ENCODE measurements around the gene JMJD8.
"Not testable (repeated sequence)": the region's sequence is repeated elsewhere in the genome, so short reads cannot be mapped to it uniquely, and the experiment has no call there.

The JMJD8 gene

DNA sequence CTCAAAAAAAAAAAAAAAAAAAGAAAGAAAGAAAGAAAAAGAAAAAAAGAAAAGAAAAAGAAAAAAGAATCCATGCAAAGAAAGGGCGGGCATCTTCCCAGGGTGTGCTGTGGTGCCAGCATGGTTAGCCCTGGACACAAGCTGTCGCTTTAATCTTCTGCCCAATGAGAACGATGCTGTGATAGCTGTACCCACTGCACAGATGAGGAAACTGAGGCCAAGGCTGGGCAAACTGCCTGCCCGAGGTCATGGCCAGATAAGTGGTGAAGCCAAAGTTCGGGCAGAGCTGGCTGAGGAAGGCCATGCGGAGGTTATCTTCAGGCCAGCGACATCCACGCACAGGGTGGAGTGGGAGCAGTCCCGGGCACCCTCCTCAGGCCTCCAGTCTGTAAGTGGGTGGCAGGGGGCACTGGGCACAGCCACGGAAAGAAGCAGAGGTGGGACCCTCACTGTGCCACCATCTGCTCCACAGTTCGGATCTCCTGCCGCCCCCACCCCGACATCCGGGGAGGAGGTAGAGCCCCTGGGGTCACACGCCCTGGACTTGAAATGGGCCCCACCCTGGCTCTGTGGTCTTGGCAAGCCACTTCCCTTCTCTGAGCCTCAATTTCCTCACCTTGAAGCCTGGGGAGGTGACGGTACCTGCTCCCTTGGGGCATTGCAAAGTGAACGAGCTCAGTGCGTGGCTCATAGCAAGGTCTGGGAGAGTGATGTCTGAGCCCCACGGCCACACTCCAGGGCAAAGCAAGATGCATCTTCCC lies 15.0 kb upstream of the JMJD8 start:
- no peak for DNase-seq
- Mint-ChIP-seq H3K27ac (no peak overlapping the region), H3K36me3 (ENCODE audit: insufficient read depth) (peaks cover 9% of the 10 kb centered on the region), H3K27me3 (peaks cover 14 to 24% of the 10 kb centered on the region in 2 donors), H3K4me1 (ENCODE audit: low read depth in 2 of 2) (peaks cover 4 to 10% of the 10 kb centered on the region in 2 donors), H3K9me3 (no peaks in the 10 kb centered on the region), H3K4me3 (peak overlapping the region; percentile 40 to 54)
- ATAC-seq (replicated peaks), result no peak

GRCh38 chr16:695355-696089 lies 11.4 kb upstream of the JMJD8 start:
- Mint-ChIP-seq H3K27me3 (no peaks in the 10 kb centered on the region), H3K9me3 (no peaks in the 10 kb centered on the region), H3K4me1 (ENCODE audit: low read depth in 2 of 2) (peaks cover 10 to 11% of the 10 kb centered on the region in 2 donors), H3K27ac (no peak overlapping the region), H3K4me3 (peak overlapping the region; percentile 74 to 86), H3K36me3 (ENCODE audit: insufficient read depth) (peaks cover 6% of the 10 kb centered on the region)
- ATAC-seq (replicated peaks) (peak; percentile 69), DNase-seq (peak in 2 of 3 experiments; percentile 46 to 52)

DNA sequence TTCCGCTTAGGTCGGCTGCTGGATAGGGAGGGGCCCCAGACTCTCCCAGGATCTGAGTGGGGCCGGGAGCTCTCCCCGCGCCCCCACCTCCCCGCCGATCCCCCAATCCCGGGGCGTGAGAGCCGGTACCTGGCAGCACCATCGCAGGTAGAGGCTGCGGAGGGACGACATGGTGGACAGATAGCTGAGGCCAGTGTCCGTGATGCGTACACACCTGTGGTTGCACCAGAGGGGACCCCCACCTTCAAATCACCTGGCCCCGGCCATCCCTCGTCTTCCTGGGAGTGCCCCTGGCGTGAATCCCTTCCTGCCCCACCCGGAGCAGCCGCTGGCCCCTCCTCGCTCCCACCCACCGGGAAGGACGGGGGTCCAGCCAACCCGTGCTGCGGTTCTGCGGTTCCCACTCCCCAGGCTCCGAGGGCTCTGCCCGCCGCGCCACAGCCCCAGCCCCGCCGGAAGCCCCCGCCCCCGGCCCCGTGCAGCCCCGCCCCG lies 10.8 kb upstream of the JMJD8 start:
- peak overlapping the region; percentile 73 to 86 for H3K4me3 Mint-ChIP-seq
- no peak for ATAC-seq (replicated peaks)

DNA sequence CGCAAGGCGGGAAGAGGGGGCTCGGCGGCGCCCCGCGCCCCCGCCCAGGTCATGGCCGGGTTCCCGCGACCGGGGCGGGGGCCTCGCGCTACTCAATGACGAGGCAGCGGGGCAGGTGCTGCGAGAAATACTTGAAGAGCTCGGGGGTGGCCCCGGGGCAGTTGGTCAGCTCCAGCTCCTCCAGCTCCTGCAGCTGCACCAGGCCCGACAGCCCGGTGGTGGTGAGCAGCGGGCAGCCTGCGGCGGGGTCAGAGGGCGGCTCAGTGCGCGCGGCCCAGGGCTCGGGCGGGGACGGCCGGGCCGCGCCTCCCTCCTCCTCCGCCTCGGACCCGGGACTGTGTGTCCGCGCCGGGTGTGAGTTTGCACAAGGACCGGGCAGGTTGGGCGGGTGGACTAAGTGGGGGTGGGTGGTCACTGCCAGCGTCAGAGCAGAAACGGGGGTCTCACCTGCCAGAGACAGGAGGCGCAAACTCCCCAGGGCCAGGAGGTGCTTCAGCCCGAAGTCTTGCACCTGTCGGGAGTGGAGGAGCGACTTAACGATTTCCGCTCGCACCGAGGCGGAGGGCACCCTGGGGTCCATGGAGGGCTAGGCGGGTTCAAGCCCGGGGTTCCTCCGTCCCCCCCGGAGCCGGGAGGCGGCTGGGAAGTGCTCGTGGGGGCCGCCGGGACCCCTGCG lies 10.2 kb upstream of the JMJD8 start:
- H3K27ac Mint-ChIP-seq, result no peak overlapping the region
- H3K27me3 Mint-ChIP-seq, result no peaks in the 10 kb centered on the region
- peaks cover 15 to 19% of the 10 kb centered on the region in 2 donors for H3K4me1 Mint-ChIP-seq (ENCODE audit: low read depth in 2 of 2)
- peak overlapping the region; percentile 73 to 86 for H3K4me3 Mint-ChIP-seq
- no peaks in the 10 kb centered on the region for H3K9me3 Mint-ChIP-seq
- peaks cover 9% of the 10 kb centered on the region for H3K36me3 Mint-ChIP-seq (ENCODE audit: insufficient read depth)
- ATAC-seq (replicated peaks), result peak; percentile 12
- no peak for DNase-seq

More for the DNA sequence above, 10.8 kb upstream of the JMJD8 start:
- Mint-ChIP-seq H3K9me3 (no peaks in the 10 kb centered on the region), H3K27ac (no peak overlapping the region), H3K27me3 (no peaks in the 10 kb centered on the region), H3K4me1 (ENCODE audit: low read depth in 2 of 2) (peaks cover 15% of the 10 kb centered on the region in 2 donors), H3K36me3 (ENCODE audit: insufficient read depth) (peaks cover 9% of the 10 kb centered on the region)
- no peak for DNase-seq

GRCh38 chr16:693766-694165 lies 9.6 kb upstream of the JMJD8 start:
- Mint-ChIP-seq H3K27me3 (no peaks in the 10 kb centered on the region), H3K36me3 (ENCODE audit: insufficient read depth) (peaks cover 9% of the 10 kb centered on the region), H3K9me3 (no peaks in the 10 kb centered on the region), H3K4me3 (peak overlapping the region; percentile 54 to 86), H3K27ac (no peak overlapping the region), H3K4me1 (ENCODE audit: low read depth in 2 of 2) (peaks cover 15 to 24% of the 10 kb centered on the region in 2 donors)
- DNase-seq (peak in 2 of 3 experiments; percentile 41 to 42), ATAC-seq (replicated peaks) (peak; percentile 45)

- peaks cover 9% of the 10 kb centered on the region for H3K36me3 Mint-ChIP-seq (ENCODE audit: insufficient read depth)
- no peak for ATAC-seq (replicated peaks)
- H3K4me3 Mint-ChIP-seq, result peak overlapping the region; percentile 54 to 86
- peak overlapping the region in 1 of 2 donors; percentile 33 for H3K27ac Mint-ChIP-seq
- H3K4me1 Mint-ChIP-seq (ENCODE audit: low read depth in 2 of 2), result peaks cover 15 to 24% of the 10 kb centered on the region in 2 donors
- no peak for DNase-seq
- no peaks in the 10 kb centered on the region for H3K27me3 Mint-ChIP-seq
- no peaks in the 10 kb centered on the region for H3K9me3 Mint-ChIP-seq
Measured at GRCh38 chr16:693364-693763, 9.2 kb upstream of the JMJD8 start.

GRCh38 chr16:692356-693108 lies 8.4 kb upstream of the JMJD8 start:
- Mint-ChIP-seq H3K9me3 (no peaks in the 10 kb centered on the region), H3K36me3 (ENCODE audit: insufficient read depth) (peaks cover 9% of the 10 kb centered on the region), H3K27ac (peak overlapping the region; percentile 33 to 44), H3K4me1 (ENCODE audit: low read depth in 2 of 2) (peaks cover 15 to 24% of the 10 kb centered on the region in 2 donors), H3K4me3 (peak overlapping the region in 1 of 2 donors; percentile 86), H3K27me3 (no peaks in the 10 kb centered on the region)
- DNase-seq (no peak), ATAC-seq (replicated peaks) (no peak)

DNA sequence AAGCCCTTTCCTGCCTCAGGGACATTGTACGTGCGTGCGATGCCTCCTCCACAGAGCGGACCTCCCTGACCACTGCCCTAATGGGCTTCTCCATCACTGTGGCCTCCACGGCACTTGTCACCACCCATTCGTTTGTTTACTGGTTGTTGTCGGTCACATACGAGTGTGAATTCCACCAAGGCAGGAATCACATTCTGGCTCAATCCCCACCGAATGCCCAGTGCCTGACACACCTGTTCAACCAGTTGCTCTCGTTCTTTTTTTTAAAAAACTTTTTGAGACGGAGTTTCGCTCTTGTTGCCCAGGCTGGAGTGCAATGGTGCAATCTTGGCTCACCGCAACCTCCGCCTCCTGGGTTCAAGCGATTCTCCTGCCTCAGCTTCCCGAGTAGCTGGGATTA lies 7.1 kb upstream of the JMJD8 start:
- Mint-ChIP-seq H3K27ac (peak overlapping the region; percentile 89 to 91), H3K4me3 (peak overlapping the region; percentile 87 to 90), H3K4me1 (ENCODE audit: low read depth in 2 of 2) (peaks cover 15 to 24% of the 10 kb centered on the region in 2 donors)
- DNase-seq; H3K9me3 Mint-ChIP-seq; H3K27me3 Mint-ChIP-seq; H3K36me3 Mint-ChIP-seq (ENCODE audit: insufficient read depth); ATAC-seq (replicated peaks): not testable (repeated sequence)

- DNase-seq (no peak), ATAC-seq (replicated peaks) (no peak)
- peak overlapping the region; percentile 89 to 91 for H3K27ac Mint-ChIP-seq
Measured at GRCh38 chr16:689175-689897, 5.2 kb upstream of the JMJD8 start.

GRCh38 chr16:687499-687898 lies 3.4 kb upstream of the JMJD8 start:
- DNase-seq (no peak), ATAC-seq (replicated peaks) (no peak)
- Mint-ChIP-seq H3K27ac (no peak overlapping the region), H3K4me3 (peak overlapping the region in 1 of 2 donors; percentile 90), H3K9me3 (no peaks in the 10 kb centered on the region), H3K27me3 (no peaks in the 10 kb centered on the region), H3K4me1 (ENCODE audit: low read depth in 2 of 2) (peaks cover 11 to 28% of the 10 kb centered on the region in 2 donors), H3K36me3 (ENCODE audit: insufficient read depth) (peaks cover 25% of the 10 kb centered on the region)

More at GRCh38 chr16:689175-689897, 5.2 kb upstream of the JMJD8 start:
- Mint-ChIP-seq H3K9me3 (no peaks in the 10 kb centered on the region), H3K27me3 (no peaks in the 10 kb centered on the region), H3K36me3 (ENCODE audit: insufficient read depth) (peaks cover 9% of the 10 kb centered on the region), H3K4me3 (peak overlapping the region; percentile 87 to 90), H3K4me1 (ENCODE audit: low read depth in 2 of 2) (peaks cover 11 to 25% of the 10 kb centered on the region in 2 donors)

GRCh38 chr16:686459-687260 lies 2.5 kb upstream of the JMJD8 start:
- peaks cover 13 to 35% of the 10 kb centered on the region in 2 donors for H3K4me1 Mint-ChIP-seq (ENCODE audit: low read depth in 2 of 2)
- H3K27ac Mint-ChIP-seq, result no peak overlapping the region
- no peaks in the 10 kb centered on the region for H3K27me3 Mint-ChIP-seq
- H3K4me3 Mint-ChIP-seq, result no peak overlapping the region
- DNase-seq (no peak), ATAC-seq (replicated peaks) (no peak)
- H3K36me3 Mint-ChIP-seq (ENCODE audit: insufficient read depth), result peaks cover 34% of the 10 kb centered on the region
- H3K9me3 Mint-ChIP-seq, result no peaks in the 10 kb centered on the region
